GM18505 (cell line): ENCODE results near the gene RSAD1.

Source experiments
- ATAC-seq: cut with Tn5 transposase; IDR thresholded peaks from one replicate; pipeline ENCODE4 v1.9.1; 2021; ENCODE audit not compliant: unreplicated experiment
- POLR2A ChIP-seq: IDR thresholded peaks from 4 replicates; pipeline ENCODE4 v1.6.1; 2011; ENCODE audit warnings: borderline replicate concordance; ENCODE audit not compliant: insufficient read depth, insufficient read length; ENCODE audit errors: extremely low read depth

The RSAD1 gene

GRCh38 chr17:50482110-50482509 lies 3.5 kb downstream of the RSAD1 start:
- ATAC-seq = no peak
- no peak for TF ChIP-seq POLR2A

DNA sequence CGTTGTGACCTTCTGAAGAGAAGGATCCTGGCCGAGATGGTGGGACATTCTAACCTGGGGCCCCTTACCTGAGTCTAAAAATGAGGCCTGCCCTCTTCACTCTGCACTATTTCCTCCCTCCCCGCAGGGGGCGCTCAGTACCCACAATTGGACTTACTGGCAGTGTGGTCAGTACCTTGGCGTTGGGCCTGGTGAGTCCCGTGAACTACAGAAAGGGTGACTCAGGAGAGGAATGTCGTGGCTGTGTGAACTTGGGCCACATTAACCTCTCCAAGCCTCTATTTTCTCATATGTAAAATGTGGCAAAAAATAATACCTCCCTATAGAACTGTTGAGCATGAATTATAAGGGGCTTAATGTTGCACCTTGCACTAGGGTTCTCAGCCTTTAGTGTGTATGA lies 3.9 kb downstream of the RSAD1 start:
- no peak for TF ChIP-seq POLR2A
- ATAC-seq = no peak

DNA sequence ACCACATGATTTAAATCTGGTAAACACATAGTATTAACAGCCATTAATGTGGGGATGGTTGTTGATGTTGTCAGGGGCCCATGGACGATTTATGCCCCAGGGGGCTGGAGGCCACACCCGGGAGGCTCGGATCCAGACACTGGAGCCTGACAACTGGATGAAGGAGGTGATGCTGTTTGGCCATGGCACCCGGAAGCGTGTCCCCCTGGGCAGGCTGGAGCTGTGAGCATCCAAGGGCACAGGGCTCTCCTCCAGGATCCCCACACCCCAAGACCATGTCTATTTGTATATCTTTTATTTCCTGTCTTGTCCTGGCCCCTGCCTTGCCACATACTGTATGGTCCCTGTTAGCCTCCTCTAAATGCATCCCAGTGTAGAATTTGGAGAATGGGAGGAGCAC lies 4.6 kb downstream of the RSAD1 start:
- TF ChIP-seq POLR2A = no peak
- ATAC-seq = no peak

GRCh38 chr17:50484386-50485155 lies 5.9 kb downstream of the RSAD1 start:
- ATAC-seq = no peak
- TF ChIP-seq POLR2A = no peak

- no peak for TF ChIP-seq POLR2A
- no peak for ATAC-seq
Measured at GRCh38 chr17:50487213-50488096, 8.8 kb downstream of the RSAD1 start.

DNA sequence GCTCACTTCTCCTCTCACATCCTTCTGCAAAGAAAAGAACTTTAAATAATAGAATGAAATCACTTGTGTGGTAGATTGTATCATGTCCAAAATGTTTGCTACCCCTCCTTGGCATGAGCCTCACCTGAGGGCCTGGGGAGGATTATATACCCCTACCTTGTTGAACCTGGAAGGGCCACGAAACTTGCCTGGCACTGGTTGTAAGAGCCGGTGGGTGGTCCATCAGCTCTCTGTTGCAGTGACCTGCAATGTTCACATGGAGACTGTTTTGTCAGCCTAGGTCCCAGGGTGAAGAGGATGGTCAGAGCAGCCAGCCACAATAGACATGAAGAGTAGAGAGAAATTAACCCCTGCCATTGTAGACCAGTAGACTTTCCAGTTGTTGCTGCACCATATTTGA lies 10.2 kb downstream of the RSAD1 start:
- TF ChIP-seq POLR2A = no peak
- no peak for ATAC-seq

DNA sequence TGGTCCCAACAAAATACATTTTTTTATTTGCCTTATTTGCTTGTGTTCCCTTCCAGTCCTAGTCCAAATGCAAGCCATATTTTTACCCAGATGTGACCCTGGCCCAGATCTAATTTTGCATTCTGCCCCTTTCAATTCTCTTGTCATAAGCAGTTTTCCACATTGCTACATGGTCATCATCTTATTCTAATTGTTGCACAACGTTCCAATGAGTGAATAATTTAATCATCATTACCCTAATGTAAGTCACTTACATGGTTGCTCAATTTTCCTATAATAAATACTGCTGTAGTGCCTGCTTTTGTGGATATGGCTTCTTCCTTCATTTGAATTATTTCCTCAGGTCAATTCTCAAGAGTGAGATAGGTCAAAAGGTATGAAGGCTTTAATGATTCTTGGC lies 12.8 kb downstream of the RSAD1 start:
- ATAC-seq = no peak
- TF ChIP-seq POLR2A = no peak

GRCh38 chr17:50492214-50492613 lies 13.6 kb downstream of the RSAD1 start:
- no peak for ATAC-seq
- TF ChIP-seq POLR2A = no peak

DNA sequence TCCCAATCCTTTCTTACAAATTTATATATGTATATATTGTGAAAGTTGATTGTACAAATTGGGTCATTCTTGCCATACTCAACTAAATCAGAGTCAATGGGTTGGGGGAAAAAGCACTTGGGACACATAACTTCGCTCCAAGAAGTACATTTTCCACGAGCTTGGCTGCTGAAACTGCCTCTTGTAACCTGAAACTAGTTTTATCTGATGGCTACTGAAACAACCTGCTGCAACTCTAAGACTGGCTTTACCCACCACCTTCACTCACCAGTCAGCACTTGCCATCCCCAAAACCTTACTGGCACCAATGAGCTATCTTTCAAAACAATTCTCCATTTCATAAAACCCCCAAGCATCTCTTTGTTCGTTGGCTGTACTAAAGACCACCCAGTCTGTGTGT lies 15.1 kb downstream of the RSAD1 start:
- no peak for TF ChIP-seq POLR2A
- no peak for ATAC-seq

- TF ChIP-seq POLR2A = no peak
- ATAC-seq = no peak
Measured at GRCh38 chr17:50495217-50495823, 16.7 kb downstream of the RSAD1 start.

DNA sequence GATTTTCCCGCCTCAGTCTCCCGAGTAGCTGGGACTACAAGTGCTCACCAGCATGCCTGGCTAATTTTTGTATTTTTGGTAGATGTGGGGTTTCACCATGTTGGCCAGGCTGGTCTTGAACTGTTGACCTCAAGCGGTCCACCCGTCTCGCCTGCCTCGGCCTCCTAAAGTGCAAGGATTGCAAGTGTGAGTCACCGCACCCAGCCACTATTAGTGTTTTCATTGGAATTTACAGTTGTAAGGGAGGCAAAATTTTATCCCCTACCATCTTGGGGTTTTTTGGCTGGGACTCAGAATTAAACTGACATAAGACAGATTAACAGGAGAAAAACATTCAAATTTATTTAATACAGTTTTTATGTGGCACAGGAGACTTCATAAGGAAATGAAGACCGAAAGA lies 17.3 kb downstream of the RSAD1 start:
- no peak for TF ChIP-seq POLR2A
- no peak for ATAC-seq

GRCh38 chr17:50498021-50498874 lies 19.6 kb downstream of the RSAD1 start:
- ATAC-seq = no peak
- no peak for TF ChIP-seq POLR2A

DNA sequence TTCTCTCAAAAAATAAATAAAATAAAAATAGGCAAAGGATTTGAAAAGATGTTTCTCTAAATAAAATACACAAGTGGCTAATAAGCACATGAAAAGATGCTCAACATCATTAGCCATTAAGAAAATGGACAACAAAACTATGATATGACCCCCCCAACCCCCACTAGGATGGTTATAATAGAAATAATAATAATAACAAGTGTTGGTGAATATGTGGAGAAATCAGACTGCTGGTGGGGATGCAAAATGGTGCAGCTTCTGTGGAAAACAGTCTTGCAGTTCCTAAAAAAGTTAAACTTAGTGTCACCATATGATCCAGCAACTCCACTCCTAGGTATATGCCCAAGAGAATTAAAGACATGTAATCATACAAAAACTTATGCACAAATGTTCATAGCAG lies 20.6 kb downstream of the RSAD1 start:
- no peak for ATAC-seq
- no peak for TF ChIP-seq POLR2A
